Skeletal muscle cell (primary cell): ENCODE data around the gene SUV39H2.
"Not testable (repeated sequence)": the region's sequence is repeated elsewhere in the genome, so short reads cannot be mapped to it uniquely, and the experiment has no call there.

Source experiments
- DNase-seq: peaks from one replicate; pipeline ENCODE4 v3.0.0-alpha.2; 2010; ENCODE audit warnings: low read depth
- H3K4me3 ChIP-seq: 2 replicates; pipeline ENCODE4 v1.5.1; 2011; ENCODE audit warnings: low read depth, mild to moderate bottlenecking, control low read depth, low read length, moderate library complexity

Gene SUV39H2

DNA sequence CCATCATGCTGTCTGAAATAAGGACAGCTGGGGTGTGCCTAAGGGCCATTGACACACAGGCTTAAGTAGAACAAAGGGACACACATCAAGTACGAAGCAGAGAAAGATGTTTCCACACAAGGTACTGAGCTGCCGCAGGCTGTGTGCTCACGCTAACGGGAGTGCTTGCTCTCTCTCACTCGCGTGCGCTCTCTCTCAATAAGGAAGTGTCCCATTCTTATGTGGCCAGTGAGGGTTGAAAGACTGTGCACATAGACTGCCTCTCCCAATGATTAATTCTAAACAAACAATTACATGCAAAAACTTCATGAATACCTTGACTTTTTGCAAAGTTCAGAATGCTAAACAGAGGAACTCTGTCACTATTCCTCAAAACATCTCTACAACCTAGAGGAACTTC is 45.3 kb downstream of the SUV39H2 start:
- H3K4me3 ChIP-seq, result no peak overlapping the region
- DNase-seq, result no peak

DNA sequence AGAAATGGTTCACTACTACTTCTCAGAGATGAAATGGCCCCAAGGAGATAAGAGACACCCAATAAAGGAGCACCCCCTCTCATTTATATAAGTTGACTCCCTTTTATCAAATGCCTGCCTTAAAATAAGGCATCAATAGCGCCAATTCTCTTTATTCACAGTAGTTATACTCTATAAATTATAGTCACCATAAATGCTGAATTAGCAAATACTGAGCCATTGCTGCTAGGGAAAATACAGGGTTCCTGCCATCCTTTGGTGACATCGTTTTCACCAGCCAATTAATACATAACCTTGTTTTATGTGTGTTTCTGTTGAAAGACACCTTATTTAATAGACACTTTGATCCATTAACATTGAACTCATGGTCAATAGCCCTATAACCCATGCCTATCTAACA is 46.6 kb downstream of the SUV39H2 start:
- DNase-seq, result no peak

DNA sequence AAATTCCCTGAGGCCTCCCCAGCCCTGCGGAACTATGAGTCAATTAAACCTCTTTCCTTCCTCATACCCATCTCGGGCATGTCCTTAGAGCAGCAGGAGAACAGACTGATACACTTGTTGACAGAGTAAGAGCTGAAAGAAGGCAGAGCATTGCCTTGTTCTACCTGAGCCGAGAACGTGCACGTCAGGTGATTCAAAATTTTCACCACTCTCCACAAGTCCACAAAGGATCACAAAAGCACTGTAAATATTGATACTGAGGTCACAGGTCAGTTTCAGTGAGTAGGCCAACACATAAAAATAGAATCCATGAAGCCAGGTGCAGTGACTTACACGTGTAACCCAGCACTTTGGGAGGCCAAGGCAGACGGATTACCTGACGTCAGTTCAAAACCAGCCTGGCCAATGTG is 47.4 kb downstream of the SUV39H2 start:
- DNase-seq, result no peak
- no peak overlapping the region for H3K4me3 ChIP-seq

More for the DNA sequence above, 46.6 kb downstream of the SUV39H2 start:
- H3K4me3 ChIP-seq, result no peak overlapping the region

DNA sequence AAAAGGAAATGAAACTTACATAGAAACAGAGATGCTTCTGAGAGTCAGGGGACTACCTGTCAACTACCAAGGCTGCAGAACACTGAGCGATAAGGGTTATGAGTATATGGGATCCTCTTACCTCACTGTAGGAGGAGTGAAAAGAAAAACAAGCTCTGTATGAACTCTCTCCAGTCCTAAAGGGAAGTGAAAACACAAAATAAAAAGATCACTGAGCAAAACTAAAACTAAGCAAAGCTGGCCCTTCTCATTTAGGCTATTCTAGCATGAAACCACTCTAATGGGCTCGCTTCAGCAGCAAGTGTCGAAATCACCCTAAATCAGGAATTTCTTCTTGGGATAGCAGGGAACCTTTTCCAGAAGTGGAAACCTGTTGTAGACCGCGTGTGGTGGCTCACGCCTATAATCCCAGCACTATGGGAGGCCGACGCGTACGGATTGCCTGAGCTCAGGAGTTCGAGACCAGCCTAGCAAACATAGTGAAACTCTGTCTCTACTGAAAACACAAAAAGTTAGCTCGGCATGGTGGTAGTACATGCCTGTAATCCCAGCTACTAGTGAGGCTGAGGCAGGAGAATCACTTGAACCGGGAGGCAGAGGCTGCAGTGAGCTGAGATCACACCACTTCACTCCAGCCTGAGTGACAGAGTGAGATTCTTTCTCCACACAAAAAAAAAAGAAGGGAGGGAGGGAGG is 48.2 kb downstream of the SUV39H2 start:
- DNase-seq, result no peak
- H3K4me3 ChIP-seq, result no peak overlapping the region

DNA sequence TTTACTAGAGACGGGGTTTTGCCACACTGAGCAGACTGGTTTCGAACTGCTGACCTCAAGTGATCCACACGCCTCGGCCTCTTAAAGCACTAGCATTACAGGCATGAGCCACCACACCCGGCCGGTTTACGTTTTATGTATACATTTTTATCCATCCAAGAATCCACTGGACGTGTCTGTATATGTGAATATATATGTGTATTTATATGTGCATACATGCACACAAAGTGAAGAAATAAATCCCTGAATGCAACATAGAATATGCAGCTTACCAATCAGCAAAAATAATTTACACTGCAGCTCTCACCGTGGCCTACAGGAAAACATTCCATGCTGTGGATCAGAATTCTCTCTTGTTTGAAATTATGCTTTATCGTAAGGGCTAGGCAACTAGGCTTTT is 51.9 kb downstream of the SUV39H2 start:
- DNase-seq, result no peak
- H3K4me3 ChIP-seq, result no peak overlapping the region

DNA sequence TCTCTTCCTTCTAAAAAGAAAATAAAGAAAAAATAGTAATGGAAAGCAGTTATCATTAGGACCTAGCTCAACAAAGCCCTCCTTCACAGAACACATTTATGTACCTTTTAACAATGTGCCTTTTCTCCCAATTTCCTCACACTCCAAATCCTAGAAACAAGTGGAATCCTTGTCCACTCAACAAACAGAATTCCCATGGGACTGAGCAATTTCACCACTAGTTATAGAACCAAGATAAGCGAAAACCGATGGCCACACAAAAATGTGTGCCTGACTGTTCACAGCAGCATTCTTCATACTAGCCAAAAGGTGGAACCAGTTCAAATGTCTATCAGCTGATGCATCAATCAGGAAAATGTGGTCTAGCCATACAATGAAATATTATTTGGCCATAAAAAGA is 57.9 kb downstream of the SUV39H2 start:
- H3K4me3 ChIP-seq, result no peak overlapping the region
- no peak for DNase-seq

DNA sequence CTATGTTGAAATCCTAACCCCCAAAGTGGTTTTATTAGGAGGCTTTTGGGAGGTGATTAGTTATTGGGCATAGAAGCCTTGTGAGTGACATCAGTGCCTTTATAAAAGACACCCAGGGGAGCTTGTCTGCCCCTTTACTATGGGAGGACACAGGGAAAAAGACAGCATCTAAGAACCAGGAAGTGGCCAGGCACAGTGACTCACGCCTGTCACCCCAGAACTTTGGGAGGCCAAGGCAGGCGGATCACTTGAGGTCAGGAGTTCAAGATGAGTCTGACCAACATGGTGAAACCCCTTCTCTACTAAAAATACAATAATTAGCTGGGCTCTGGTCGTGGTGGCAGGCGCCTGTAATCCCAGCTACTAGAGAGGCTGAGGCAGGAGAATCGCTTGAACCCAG is 60.3 kb downstream of the SUV39H2 start:
- H3K4me3 ChIP-seq, DNase-seq: not testable (repeated sequence)

DNA sequence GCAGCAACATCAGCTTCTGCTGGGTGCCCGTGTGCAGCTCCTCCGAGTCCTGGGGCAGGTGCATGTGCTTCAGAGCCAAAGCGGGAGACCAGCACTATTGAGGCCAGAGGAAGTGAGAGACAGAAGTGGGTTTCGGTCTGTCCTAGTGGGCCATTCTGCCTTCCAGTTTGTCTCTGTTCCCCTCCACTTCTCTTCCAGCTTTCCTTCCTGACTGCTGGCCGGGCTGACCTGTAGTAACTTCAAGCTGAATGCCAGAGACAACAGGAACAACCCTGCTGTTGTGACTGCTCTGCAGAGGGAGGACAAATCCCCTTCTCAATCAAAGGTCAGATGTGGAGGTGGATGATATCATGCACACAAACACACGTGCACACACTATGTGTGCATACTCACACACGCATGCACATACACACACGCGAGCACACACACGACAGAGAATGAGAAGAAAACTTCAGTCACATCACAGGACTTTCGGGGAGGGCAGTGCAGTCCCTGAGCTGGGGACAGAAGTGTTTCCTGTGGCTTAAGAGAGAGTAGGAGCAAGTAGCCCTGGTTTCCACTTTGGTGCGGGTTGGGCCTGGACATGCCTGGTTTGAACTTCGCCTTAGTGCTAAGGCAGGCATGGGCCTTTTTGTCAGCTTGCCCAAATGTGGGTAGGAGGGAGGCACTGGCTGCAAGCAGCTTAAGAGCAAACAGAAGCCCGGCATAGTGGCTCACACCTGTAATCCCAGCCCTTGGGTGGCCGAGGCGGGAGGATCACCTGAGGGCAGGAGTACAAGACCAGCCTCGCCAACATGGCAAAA is 63.7 kb downstream of the SUV39H2 start:
- DNase-seq, H3K4me3 ChIP-seq: not testable (repeated sequence)

DNA sequence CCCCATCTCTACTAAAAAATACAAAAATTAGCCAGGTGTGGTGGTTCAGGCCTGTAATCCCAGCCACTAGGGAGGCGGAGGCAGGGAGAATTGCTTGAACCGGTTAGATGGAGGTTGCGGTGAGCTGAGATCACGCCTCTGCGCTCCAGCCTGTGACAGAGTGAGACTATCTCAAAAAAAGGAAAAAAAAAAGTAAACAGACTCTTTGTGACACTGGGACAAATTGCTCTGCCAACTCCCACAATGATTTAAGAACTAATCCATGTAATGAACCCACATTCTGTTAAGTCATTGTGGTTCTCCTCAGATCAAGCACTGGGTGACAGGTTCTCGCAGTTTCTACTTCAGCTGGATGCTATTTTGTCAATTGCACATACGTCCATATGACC is 64.3 kb downstream of the SUV39H2 start:
- H3K4me3 ChIP-seq, DNase-seq: not testable (repeated sequence)

DNA sequence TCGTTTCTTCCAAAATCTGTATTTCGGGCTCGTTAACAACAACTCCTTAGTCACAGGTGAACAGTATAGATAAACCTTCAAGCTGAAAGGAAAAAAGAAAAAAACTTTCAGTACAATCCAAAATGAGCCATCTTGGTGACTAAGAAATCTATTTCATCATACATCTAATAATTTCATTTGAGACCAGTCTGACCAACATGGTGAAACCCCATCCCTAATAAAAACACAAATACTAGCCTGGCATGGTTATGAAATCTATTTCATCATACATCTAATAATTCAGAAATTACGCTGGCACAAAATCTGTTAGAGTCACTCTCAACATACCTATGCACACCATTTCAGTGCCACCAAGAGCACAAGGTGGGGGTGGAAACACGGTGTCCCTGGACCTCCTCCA is 66.4 kb downstream of the SUV39H2 start:
- no peak for DNase-seq
- H3K4me3 ChIP-seq, result no peak overlapping the region

DNA sequence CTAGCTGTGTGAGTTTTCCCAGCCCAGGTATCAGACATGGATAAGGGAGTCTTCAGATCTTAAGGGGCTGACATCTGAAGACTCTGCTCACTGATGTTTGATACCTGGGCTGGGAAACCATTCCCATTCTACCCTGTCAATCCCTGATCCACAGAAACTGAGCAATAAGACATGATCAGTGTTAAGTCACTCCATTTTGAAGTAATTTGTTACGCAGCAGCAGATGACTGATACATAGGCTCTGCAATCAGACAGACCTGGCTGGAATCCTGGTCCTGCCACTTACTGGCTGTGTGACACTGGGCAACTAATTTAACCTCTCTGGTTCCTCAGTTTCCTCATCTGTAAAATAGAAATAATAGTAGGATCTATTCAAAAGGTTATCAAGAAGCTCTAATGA is 68.6 kb downstream of the SUV39H2 start:
- DNase-seq, result no peak
- H3K4me3 ChIP-seq, result no peak overlapping the region

DNA sequence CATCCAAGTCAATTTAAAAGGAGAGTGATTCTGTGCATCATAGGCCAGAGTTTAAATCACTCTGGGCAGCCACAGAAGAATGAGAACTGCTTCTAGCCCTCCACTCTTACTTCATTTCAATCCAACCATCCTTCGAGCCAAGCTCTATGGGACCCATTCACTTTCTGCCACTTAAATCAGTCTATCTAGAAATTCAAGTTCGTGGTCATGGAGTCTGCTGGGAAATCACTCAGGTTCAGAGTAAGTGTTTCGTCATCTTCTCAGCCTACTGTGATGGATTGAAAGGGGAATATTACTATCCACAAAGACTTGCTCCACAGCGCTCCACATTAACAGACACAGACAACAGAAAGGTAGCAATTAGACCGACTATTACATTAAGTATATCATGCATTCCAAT is 70.6 kb downstream of the SUV39H2 start:
- H3K4me3 ChIP-seq, result no peak overlapping the region
- no peak for DNase-seq

DNA sequence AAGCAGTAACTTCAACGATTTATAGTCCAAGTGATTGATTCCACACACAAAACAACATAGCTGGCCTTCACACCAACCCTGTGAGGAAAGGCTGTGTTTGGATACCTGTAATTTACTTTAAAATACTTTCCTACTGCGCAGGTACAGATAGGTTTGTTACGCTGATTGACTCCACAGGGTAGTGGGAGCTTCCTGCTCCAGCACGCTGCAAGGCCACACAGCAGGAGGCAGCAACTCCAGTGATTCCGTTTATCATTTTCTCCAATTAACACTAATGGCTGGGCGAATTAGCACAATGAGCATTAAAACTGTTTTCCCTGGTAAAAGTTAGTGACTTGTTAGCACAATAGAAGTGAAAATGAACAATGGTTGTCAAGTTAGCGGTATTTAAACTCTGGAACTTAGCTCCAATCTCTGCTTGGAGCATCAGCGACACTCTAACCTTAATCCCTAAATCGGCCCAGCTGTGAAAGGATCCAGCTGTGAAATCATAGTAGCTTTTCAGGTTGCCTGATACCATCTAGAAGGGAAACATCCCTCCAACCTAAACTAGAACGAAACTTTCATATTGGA is 74.3 kb downstream of the SUV39H2 start:
- H3K4me3 ChIP-seq, result peak overlapping the region; percentile 84
- no peak for DNase-seq

DNA sequence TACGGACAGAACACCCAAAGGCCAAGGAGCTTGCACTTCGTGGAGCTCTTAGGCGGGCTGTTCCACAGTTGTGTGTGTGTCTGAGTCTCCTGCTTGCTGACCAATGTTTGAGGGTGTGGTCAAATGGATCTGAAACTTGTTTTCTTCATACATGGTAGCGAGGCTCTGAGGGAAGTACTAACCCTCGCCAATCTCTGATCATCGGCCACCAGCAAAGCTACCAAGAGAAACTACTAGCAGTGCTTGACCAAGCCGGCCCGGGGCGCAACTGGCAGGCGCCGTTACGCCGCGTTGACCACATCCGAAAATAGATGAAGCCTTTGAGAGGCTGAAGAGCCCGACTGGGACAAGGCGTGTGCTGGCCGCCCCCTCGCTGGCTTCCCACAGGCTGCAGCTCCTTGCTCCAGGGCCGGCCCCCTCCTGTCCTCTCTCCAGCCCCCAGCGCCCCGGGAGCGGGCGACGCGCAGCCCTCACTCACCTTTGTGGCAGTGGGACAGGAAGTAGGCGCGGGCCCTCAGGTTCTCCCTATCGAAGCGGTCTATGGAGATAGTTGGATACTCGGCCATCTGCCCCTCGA is 74.8 kb downstream of the SUV39H2 start:
- peak; percentile 31 for DNase-seq
- peak overlapping the region; percentile 84 for H3K4me3 ChIP-seq
